CD4-positive, alpha-beta T cell treated with Interleukin-1 beta for 1 hour (primary cell): ENCODE results near the gene GALNT14.

Experiments
- DNase-seq, 2 donors: peaks; one replicate each; pipeline ENCODE4 v3.0.0-alpha.2; 2020 to 2022

The GALNT14 gene

DNA sequence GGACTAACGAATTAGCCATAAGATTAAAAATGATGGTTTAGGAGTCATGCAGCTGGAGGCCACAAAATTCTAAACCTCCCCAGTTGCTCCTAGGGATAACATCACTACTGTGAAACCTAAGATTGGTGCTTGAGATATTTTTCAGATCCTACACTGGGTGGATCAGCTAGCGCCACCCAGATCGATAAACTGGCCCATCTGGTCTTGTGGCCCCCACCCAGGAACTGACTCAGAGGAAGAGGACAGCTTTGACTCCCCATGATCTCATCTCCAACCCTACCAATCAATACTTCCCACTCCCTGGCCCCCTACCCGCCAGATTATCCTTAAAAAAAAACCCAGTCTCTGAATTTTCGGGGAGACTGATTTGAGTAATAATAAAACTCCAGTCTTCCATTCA is 5.5 kb downstream of the GALNT14 start:
- no peak for DNase-seq

DNA sequence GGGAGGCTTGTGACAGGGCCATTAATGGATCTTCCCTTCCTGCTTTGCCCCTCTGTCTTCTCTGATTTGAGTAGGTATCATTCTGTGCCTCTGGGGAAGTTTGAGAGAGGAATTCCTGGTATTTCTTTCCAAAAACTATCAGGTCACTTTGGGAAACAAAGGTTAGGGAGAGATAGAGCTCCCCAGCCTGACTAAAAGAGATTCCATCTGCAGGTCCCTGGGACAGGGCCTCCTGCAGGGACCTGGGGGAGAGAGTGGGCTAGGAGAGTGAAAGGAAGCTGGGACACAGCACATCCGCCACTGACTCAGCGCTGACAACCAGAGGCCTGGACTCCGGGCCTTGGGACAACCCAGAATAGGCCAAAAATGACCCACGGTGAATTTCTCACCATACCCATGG is 6.4 kb downstream of the GALNT14 start:
- no peak for DNase-seq

DNA sequence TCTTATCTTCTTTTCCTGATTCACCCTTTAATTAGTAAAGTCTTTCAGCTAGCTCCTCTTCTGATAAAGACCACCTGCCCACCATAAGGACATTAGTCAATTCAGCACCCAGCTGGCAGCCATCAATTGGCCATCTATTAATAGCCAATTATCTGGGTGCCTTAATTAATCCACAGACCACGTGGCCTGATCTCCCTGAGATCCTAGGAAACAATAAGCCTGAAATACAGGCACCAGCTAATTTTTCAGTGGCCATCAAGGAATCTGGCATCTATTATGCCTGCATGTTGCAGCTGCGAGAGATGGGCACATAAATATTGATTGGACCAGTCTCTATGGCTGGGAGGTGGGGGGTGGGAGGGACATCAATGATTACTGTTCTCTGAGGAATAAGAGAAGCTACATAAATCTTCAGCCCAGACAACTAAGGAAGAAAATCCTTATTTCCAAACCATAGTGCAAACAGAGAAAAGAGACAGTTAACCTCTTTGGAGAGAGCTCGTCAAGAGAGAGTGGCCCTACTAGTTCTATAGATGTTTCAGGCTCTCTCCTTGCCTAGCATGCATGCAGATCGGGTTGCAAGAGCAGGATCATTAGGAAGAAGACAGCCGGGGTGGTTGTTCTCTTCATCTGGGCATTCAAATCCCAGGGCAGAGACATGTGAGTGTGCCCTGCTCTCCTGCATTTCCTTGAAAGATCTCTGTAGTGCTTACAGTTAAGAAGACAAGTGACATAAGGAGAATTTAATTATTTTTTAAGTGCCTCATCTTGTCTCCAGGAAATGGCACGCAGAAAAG is 8.7 kb downstream of the GALNT14 start:
- DNase-seq, result no peak

DNA sequence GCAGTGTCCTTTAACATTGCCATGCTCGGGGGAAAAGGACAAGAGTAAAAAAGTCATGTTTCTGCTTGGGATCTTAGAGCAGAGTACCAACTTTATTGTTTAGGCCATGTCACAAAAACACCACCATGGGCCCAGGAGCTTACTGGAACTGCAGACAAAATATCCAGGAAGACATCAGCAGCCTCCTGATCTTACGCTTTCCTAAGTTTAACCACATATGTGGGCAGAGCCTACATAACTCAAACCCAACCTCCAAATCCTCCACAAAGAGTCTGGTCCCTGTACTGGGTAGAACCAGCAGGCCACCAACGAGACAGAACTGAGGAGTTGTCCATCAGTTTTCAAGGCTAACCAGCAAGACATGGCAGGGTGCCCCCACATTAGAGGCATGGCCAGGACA is 10.3 kb downstream of the GALNT14 start:
- DNase-seq, result no peak

DNA sequence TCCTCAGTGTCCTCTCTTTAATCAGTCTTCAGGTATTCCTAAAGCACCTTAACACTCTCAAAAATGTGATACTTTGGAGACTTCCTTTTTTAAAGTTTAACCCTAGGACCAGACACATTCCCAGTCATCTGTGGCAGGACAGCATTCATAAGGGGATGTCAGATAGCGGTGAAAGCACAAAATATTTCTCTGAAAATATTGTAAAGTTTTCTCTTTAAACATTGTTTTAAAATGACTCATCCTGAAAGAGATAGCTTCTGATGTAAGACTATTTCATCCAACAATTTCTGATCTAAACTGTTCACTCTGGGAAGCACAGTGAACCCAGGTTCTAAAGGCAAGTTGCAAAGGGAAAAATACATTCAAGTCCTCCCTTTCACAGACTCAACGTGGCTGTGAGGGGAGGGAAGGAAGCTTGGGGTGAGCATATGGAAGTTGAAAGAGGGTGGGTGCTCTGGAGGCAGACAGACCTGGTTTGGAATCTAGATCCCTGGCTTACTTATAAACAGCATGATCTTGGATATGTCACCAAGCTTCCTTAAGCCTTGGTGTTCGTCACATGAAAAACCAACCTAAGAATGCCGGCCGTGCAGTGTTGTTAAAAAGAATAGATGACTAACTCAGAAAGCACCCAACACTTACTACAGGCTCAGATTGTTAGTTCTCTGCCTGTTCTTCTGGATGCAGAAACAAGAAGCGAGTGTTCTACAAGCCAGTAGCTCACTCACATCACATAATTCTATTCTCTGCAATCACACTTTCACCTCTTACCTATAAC is 12.1 kb downstream of the GALNT14 start:
- DNase-seq, result no peak

DNA sequence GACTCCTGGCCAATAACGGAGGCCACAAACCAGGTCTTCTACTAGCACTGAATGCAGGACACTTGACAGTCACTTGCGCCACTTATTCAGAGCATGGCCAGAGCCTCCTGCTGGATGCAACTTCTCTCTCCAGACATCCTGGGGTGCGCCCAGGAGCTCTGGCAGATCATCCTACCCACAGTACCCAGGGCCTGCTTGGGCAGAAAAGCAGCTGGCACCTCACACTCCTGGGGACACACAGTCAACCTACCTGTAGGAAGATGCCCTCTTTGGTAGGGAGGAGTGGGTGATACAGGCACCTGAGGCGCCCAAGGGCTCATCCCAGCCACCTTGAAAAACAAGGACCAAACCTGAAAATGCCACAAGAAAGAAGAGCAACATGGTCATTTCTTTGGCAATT is 13.3 kb downstream of the GALNT14 start:
- no peak for DNase-seq

DNA sequence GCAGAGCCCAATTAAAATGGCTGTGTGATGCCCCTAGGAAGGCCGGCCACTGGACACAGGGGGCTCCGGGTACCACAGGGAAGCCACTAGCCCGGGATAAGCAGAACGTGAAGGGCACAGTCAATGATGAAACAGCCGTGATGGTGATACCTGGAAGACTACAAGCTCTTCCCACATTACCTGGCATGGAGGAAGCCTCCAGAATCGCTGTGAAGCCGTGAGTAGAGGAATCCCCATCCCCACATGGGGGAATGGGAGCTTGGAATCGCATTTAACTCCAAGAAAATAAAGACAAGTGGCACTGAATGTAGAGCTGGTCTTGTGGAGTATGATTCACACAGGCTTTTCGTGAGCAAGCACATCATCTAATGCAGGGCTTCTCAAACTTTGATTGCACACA is 16.1 kb downstream of the GALNT14 start:
- no peak for DNase-seq

DNA sequence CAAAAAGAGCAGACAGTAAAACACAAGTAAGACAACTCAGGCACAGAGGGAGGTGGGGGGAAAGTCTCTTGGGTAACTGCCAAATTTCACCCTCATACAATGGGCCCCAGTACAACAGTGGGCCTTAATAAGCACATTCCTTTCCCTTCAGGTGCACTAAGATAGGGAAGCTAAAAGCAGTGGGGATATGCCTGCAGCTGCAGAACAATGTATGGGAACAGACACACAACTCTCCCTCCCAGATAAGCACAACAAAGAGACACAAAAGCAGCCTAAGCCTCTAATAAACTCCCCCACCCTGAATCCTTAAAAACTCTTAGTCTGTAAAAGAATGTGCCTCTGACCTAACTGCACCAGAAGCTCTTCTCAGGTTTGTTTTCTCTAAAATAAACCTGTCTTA is 24.5 kb downstream of the GALNT14 start:
- DNase-seq, result no peak

DNA sequence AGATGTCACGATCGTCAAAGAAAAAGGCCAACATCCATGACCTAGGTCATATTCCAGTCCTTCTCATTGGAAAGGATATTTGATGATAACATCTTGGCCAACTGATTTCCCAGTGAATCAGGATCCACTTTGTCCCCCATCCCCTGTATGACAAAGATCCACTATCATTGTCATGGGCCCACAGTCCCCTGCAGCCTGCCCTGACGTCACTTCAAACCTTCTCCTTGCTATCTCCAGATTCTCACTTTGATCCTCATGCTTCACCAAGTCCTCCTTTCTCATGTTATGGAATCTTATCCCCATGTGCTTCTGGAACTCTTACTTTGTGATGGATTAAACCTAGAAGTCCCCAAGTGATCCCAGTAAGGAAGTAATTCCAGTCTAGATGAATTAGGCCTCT is 25.7 kb downstream of the GALNT14 start:
- no peak for DNase-seq

DNA sequence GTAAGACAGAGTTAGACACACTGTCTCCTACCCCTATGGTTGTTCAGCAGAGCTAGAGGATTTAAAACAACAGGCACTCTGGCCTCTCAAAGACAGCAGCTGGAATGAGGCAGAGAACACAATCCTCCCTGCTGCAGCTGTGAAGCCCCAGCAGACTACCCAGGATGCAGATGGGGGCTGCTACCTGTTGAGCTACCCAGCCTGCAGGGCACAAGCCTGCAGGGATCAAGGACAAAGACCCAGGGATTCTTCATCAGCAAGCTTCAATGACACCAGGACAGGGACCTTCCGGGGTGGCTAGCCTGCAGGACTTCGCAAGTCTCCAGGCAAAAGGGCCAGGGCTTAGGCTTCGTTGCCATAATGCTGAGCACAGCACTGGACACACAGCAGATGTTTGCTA is 27.2 kb downstream of the GALNT14 start:
- DNase-seq, result no peak

DNA sequence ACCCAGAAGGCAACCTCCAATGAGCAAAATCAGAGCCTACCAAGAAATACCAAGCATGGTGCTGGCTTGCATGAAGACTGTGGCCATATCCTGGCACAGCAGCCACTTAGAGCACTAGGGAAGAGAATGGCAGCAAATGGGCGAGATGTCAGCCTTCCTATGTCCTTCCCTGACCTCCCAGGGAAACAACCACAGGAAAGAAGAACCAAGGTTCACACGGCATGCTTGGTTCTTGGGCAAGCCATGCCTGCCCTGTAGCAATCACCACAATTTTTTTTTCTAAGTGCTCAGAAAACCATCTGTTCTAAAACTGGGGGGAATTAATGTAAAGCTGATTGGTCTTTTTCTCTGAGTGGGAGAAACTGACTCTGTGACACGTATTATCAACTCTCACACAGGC is 27.8 kb downstream of the GALNT14 start:
- DNase-seq, result no peak

DNA sequence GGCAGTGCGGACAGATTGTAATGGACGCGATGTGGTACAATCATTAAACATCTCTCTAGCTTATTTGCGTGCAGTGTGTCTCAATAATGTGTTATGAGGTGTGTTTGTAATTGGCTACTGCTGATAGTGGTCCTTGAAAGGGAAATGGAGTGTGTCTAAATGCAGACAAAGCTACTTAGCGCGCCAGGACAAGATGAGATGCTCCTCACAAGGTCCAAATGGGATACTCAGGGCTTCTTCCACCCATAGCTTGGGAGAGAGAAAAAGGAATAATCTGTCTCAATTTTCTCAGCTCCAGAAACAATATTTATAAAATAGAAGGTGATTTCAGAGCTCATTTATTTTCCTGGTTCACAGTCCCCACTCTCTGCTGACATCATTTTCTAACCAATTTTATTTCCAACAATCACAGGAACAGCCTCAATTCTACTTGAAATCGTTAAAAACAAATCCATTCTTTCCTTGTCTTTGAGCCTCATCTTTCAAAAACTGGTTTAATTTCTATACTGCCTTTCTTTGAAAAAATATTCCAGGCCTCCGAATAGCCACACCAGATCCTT is 28.5 kb downstream of the GALNT14 start:
- DNase-seq, result no peak

DNA sequence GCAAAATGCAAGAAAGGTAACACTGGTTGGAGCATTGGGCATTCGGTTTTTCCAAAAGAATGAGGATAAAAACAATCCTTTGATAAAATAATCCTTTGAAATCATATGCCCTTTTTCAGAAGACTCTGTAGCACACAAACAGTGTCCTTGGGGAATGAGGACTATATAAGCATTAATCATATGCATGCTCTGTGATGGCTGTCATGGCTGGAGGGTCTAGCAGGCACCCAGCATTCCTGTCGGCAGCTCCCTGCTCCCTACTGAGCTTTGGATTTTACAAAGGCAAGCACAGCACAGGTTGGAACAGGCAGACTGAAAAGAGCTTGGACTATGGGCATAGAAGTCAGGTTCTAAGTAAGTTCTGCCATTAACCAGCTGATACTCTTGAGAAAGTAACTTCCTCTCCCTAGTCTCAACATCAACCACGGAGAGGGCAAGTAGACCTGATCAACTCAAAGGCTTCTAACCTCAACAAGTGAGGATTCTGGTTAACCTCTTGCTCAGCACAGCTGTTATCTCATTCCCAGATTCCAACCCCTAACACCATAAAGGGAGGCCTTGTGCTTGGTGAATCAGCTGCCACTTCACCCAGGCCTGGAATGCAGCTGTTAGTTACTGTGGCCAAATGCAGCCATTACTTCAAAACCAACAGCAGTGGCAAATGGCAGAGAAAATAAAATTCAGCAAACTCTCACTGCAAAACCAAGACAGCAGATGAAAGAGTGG is 29.5 kb downstream of the GALNT14 start:
- no peak for DNase-seq

DNA sequence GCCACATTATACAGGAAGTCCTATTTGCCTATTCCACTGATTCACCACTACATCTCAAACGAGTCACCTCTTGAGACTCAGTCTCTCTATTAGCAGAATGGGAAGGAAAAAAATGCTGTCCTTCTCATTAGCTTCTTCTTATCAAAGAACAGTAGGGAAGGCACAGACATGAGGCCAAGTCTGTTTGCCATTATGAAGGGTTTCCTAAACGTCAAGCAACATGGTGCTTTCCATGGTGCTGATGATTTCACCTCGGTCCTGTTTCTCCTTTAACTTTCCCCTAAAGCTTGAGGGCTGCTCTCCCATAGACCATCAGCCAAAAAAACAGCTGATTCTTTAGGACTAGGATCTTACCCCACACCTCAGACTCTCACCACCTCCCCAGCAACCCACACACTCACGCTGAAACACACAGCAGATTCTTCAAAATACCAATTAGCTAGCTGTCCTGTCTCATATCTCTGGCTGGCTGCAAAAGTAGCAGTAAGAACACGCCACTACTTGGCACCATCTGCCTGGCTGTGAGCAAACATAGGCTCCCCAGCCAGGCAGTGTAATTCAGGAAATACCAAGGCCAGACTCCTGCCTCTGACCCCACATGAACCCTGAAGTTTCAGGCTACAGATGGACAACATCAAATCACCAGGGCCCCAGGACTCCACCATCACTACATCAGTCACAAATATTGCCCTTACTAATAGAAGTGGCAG is 30.5 kb downstream of the GALNT14 start:
- DNase-seq, result no peak

DNA sequence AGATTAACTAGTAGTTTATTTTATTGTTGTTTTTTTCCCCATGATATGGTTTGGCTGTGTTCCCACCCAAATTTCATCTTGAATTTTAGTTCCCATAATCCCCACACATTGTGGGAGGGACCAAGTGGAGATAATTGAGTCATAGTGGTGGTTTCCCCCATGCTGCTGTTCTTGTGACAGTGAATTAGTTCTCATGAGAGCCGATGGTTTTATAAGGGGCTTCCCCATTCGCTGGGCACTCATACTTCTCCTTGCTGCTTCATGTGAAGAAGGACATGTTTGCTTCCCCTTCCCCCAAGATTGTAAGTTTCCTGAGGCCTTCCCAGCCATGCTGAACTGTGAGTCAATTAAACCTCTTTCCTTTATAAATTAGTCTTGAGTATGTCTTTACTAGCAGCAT is 36.5 kb downstream of the GALNT14 start:
- no peak for DNase-seq

DNA sequence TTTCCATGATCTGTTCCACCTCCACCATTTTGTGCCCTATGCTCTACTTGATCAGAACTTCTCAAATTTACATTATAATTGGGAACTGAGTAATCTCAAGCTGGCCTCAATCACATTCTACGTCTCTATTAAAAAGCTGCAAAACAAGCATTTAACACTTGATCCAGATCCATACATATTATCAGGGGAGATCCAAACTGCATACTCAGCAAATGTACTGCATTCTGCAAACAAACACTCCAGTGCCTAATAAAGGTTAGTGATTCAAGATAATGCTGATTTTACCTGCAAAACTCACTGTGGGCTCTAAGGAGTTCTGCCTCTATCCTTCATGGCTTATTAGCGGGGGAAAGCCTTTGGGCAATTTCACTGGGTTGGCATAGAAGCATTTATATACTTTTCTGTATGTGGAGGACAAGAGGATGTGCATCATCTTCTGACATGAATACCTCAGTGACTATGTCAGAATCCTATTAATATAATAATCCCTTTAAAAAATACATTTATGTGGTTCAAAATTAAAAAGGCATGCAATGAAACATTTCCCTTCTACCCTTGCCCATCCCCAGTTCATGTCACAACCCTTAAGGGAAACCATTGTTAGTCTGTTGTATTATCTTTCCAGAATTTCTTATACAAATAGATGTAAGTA is 40.2 kb downstream of the GALNT14 start:
- DNase-seq, result no peak

DNA sequence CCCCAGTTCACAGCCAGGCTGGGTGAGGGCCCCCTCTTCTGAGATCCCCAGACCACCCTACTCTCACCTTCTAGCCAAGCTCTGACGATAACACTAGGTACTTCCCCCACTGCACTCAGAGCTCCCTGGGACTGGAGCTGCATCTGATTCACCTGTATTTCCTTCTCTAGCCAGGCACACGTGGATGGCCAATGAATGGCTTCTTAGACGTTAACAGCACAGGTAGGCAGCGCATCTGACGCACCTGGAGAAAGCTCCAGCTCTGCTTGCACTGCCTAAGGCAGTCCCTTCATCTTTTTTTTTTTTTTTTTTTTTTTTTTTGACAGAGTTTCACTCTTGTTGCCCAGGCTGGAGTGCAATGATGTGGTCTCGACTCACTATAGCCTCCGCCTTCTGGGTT is 48.1 kb downstream of the GALNT14 start:
- no peak for DNase-seq

DNA sequence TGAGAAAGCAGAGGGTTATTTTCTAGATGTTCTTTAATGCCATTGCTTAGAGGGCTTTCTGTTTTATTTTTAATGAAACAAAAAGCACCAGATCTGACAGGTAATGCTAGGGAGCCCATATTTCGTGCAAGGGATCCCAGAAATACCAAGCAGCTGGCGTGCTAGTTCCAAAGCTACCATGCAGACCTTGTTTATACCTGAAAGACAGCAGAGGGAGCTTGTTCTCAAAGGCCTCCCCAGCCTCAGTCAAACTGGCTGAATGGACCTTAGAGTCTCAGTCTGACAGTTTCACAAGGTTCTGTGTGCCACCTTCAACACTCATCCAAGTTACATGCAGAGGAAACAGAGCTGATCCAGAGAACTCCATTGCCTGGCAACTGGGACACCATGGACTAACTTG is 48.6 kb downstream of the GALNT14 start:
- no peak for DNase-seq

DNA sequence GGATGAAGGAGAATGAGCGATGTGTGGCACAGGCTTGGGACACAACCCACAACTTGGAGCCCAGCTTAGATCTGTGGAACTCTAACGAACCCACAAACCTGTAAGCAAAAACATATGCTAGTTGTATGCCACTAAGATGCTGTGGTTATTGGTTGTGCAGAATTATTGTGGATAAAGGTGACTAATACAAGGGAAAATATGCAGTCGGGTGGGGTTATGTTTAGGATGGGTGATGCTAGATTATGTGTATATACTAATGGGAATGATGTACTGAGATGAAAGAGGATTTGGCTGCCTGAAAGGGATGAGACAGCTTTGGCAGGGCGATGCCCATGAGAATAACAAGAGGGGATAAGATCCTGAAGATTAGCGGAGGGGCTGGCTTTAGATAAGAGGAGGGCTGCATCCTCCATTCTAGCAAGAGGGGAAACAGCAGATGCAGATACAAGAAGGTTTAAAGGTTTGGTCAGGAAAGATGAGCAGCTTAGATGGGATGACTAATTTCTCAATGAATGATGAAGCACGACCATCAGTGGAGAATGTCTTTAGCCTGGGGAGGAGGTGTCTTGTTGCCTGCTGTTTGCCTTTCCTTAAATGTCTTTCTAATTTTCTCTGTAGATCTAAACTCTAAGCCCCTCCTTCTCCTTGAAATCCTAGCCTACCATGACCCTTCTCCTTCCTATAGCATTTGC is 49.6 kb downstream of the GALNT14 start:
- DNase-seq, result no peak

DNA sequence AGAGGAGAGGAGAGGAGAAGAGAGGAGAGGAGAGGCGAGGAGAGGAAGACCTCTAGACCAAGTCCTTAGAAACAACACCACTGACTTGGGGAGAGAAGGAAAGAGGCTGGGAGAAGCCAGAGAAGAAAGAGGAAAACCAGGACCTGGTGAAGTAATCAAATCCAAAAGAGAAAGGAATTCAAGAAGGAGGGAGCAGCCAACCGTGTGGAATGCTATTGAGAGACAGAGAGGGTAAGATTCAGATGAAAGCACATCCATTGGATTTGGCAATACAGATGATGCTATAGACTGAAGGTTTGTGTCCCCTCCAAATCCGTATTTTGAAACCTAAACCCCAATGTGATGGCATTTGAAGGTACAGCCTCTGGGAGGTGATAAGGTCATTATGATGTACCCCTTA is 50.7 kb downstream of the GALNT14 start:
- no peak for DNase-seq

DNA sequence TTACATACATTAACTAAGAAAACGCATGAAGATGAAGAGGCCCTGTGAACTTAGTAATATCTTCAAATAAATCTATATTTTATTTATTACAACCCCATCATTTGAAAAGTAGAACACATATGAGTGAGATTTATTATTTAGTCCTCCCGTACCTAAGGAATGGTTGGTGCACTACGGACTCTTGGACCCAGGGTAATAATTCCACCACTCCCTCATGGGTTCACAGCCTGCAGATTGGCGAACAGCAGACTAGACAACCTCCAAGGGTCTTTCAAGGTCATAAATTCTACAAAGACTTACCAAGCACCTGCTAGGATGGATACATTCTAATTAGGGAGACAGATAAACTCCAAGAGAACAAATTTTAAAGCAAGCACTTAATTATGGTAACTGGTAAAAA is 51.6 kb downstream of the GALNT14 start:
- no peak for DNase-seq
